ENCODE measurements around the gene ADD2. TPM values are rescaled to one million over a fixed set of nuclear protein-coding genes. Genes with fewer than 3 reads are reported as not detected.

The ADD2 gene
- total RNA-seq, 4 donors from 2014 or later: 0.40 to 1.9 (median 1.1) TPM

DNA sequence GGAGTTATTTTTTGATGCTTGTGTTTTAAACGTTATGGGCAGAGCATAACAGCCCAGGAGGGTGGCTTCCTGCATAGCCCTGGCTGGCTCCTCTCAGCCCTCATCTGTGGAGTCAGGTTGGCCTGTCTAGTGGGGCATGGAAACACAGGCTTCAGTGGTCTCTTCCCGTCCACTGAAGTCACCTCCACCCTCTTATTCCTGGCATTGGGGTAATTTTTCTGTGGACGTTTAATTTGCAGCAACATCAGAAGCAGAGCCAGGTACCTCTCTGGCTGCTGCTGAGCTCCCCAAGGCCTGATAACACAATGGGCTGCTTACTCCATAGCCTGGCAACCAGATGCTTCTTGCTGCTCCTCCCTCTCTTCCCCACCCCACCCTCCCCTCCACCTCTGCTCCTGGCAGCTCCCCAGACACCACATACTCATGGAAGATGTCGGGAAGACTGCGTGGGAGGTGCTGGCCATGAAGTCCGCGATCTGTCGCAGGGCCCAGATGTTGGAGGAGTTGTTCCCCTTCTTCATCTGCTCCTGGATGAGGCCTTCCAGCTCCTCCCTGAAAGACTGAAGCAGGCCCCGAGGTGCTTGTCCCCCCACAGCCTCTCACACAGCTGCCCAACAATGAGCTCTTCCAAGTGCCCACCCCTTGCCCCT lies 64.0 kb downstream of the ADD2 start:
- intact Hi-C loops (cut with DNase I; ENCODE audit: low total_unique reads) (no loop called here), in situ Hi-C loops (cut with MboI; ENCODE audit: low pct_ligation_motif_present in 1 of 4, low pct_unique_long_range_greater_than_20kb in 1 of 4, low sequenced_read_pairs in 3 of 4) (no loop called here)
- H3K4me3 ChIP-seq: no peak overlapping the region
- H3K27ac ChIP-seq: no peak overlapping the region
- no peak for DNase-seq
- no peaks in the 10 kb centered on the region for H3K4me1 ChIP-seq
- H3K36me3 ChIP-seq: no peaks in the 10 kb centered on the region
- H3K9me3 ChIP-seq: no peaks in the 10 kb centered on the region
- H3K27me3 ChIP-seq: peaks cover 4% of the 10 kb centered on the region
- WGBS, 2 donors (ENCODE audit: low coverage in 1 of 2): 67 to 87% methylated on average over 4 to 6 of the region's 9 CpGs
- TF ChIP-seq POLR2AphosphoS5 (IDR thresholded peaks at IDR 0.05): no peak
- no peak for TF ChIP-seq POLR2A (IDR thresholded peaks at IDR 0.05)
- TF ChIP-seq, protein P1, sequence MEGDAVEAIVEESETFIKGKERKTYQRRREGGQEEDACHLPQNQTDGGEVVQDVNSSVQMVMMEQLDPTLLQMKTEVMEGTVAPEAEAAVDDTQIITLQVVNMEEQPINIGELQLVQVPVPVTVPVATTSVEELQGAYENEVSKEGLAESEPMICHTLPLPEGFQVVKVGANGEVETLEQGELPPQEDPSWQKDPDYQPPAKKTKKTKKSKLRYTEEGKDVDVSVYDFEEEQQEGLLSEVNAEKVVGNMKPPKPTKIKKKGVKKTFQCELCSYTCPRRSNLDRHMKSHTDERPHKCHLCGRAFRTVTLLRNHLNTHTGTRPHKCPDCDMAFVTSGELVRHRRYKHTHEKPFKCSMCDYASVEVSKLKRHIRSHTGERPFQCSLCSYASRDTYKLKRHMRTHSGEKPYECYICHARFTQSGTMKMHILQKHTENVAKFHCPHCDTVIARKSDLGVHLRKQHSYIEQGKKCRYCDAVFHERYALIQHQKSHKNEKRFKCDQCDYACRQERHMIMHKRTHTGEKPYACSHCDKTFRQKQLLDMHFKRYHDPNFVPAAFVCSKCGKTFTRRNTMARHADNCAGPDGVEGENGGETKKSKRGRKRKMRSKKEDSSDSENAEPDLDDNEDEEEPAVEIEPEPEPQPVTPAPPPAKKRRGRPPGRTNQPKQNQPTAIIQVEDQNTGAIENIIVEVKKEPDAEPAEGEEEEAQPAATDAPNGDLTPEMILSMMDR (IDR thresholded peaks at IDR 0.05): no peak
- no peak for TF ChIP-seq EP300 (IDR thresholded peaks at IDR 0.05; ENCODE audit: low read depth)

- in situ Hi-C loops (cut with MboI; ENCODE audit: low pct_ligation_motif_present in 1 of 4, low pct_unique_long_range_greater_than_20kb in 1 of 4, low sequenced_read_pairs in 3 of 4): no loop called here
- no peak overlapping the region for H3K4me3 ChIP-seq
- intact Hi-C loops (cut with DNase I; ENCODE audit: low total_unique reads): no loop called here
- no peak overlapping the region for H3K27ac ChIP-seq
- H3K9me3 ChIP-seq: no peaks in the 10 kb centered on the region
- H3K36me3 ChIP-seq: no peaks in the 10 kb centered on the region
- 77 to 86% methylated on average over 6 to 8 of the region's 8 CpGs for WGBS, 2 donors (ENCODE audit: low coverage in 1 of 2)
- TF ChIP-seq POLR2A (IDR thresholded peaks at IDR 0.05) (no peak), POLR2AphosphoS5 (IDR thresholded peaks at IDR 0.05) (no peak), EP300 (IDR thresholded peaks at IDR 0.05; ENCODE audit: low read depth) (no peak)
- TF ChIP-seq, protein P1 (IDR thresholded peaks at IDR 0.05): no peak
- peaks cover 4% of the 10 kb centered on the region for H3K27me3 ChIP-seq
- no peaks in the 10 kb centered on the region for H3K4me1 ChIP-seq
- DNase-seq: no peak
Observed at GRCh38 chr2:70702711-70703395, 65.1 kb downstream of the ADD2 start.

- intact Hi-C loops (cut with DNase I; ENCODE audit: low total_unique reads): no loop called here
- H3K27ac ChIP-seq: no peak overlapping the region
- 81 to 87% methylated on average over 3 of the region's 3 CpGs for WGBS, 2 donors (ENCODE audit: low coverage in 1 of 2)
- H3K27me3 ChIP-seq: peaks cover 4% of the 10 kb centered on the region
- TF ChIP-seq, protein P1 (IDR thresholded peaks at IDR 0.05): no peak
- TF ChIP-seq POLR2AphosphoS5 (IDR thresholded peaks at IDR 0.05): no peak
- no peak for TF ChIP-seq POLR2A (IDR thresholded peaks at IDR 0.05)
- TF ChIP-seq EP300 (IDR thresholded peaks at IDR 0.05; ENCODE audit: low read depth): no peak
- no peaks in the 10 kb centered on the region for H3K36me3 ChIP-seq
- in situ Hi-C loops (cut with MboI; ENCODE audit: low pct_ligation_motif_present in 1 of 4, low pct_unique_long_range_greater_than_20kb in 1 of 4, low sequenced_read_pairs in 3 of 4): no loop called here
- H3K4me3 ChIP-seq: no peak overlapping the region
- no peaks in the 10 kb centered on the region for H3K9me3 ChIP-seq
- no peak for DNase-seq
- H3K4me1 ChIP-seq: no peaks in the 10 kb centered on the region
Observed at GRCh38 chr2:70698847-70699246, 69.2 kb downstream of the ADD2 start.

- no peak overlapping the region for H3K4me3 ChIP-seq
- TF ChIP-seq, protein P1 (IDR thresholded peaks at IDR 0.05): no peak
- no peak for TF ChIP-seq POLR2AphosphoS5 (IDR thresholded peaks at IDR 0.05)
- TF ChIP-seq EP300 (IDR thresholded peaks at IDR 0.05; ENCODE audit: low read depth): no peak
- TF ChIP-seq POLR2A (IDR thresholded peaks at IDR 0.05): no peak
- peaks cover 4% of the 10 kb centered on the region for H3K27me3 ChIP-seq
- 80 to 87% methylated on average over 2 to 12 of the region's 12 CpGs for WGBS, 2 donors (ENCODE audit: low coverage in 1 of 2)
- intact Hi-C loops (cut with DNase I; ENCODE audit: low total_unique reads) (no loop called here), in situ Hi-C loops (cut with MboI; ENCODE audit: low pct_ligation_motif_present in 1 of 4, low pct_unique_long_range_greater_than_20kb in 1 of 4, low sequenced_read_pairs in 3 of 4) (no loop called here)
- H3K36me3 ChIP-seq: no peaks in the 10 kb centered on the region
- no peak overlapping the region for H3K27ac ChIP-seq
- H3K9me3 ChIP-seq: no peaks in the 10 kb centered on the region
- no peaks in the 10 kb centered on the region for H3K4me1 ChIP-seq
- no peak for DNase-seq
Observed at GRCh38 chr2:70697603-70698383, 70.2 kb downstream of the ADD2 start.

All from transverse colon (tissue), 4 donors.